Measurements from ENCODE around the gene ZBTB46. TPM values are rescaled to one million over a fixed set of nuclear protein-coding genes. Genes with fewer than 3 reads are reported as not detected.

The ZBTB46 gene
- total RNA-seq, 1 experiment from 2014 or later: 10.7 TPM

DNA sequence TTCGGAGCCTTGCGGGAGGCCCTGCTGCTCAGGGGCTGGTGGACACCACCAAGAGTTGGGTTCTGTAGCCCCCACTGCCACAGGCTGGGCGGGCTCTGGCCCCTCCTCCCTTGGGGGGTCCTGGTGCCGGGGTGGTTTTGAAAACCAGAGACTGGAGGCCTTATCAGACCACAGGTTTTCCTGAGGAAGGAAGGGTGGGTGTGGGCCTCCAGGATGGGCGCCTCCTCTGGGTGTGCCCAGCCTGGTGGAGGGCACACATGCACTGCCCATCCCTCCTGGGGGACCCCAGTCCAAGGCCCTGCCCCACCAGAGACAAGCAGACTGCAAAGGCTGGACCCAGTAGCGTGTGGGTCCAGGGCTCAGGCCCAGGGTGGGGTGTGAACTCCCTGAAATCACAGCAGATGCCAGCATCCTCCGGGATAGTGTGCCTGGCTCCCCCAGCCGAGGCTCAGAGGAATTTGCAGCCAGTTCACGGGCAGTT, 13.5 kb upstream of the ZBTB46 start (continued):
- TF ChIP-seq, protein P1, sequence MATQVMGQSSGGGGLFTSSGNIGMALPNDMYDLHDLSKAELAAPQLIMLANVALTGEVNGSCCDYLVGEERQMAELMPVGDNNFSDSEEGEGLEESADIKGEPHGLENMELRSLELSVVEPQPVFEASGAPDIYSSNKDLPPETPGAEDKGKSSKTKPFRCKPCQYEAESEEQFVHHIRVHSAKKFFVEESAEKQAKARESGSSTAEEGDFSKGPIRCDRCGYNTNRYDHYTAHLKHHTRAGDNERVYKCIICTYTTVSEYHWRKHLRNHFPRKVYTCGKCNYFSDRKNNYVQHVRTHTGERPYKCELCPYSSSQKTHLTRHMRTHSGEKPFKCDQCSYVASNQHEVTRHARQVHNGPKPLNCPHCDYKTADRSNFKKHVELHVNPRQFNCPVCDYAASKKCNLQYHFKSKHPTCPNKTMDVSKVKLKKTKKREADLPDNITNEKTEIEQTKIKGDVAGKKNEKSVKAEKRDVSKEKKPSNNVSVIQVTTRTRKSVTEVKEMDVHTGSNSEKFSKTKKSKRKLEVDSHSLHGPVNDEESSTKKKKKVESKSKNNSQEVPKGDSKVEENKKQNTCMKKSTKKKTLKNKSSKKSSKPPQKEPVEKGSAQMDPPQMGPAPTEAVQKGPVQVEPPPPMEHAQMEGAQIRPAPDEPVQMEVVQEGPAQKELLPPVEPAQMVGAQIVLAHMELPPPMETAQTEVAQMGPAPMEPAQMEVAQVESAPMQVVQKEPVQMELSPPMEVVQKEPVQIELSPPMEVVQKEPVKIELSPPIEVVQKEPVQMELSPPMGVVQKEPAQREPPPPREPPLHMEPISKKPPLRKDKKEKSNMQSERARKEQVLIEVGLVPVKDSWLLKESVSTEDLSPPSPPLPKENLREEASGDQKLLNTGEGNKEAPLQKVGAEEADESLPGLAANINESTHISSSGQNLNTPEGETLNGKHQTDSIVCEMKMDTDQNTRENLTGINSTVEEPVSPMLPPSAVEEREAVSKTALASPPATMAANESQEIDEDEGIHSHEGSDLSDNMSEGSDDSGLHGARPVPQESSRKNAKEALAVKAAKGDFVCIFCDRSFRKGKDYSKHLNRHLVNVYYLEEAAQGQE (IDR thresholded peaks at IDR 0.05; ENCODE audit: low read depth): no peak
- TF ChIP-seq, protein P2, sequence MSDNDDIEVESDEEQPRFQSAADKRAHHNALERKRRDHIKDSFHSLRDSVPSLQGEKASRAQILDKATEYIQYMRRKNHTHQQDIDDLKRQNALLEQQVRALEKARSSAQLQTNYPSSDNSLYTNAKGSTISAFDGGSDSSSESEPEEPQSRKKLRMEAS (IDR thresholded peaks at IDR 0.05): no peak
- TF ChIP-seq CBX3 (IDR thresholded peaks at IDR 0.05; ENCODE audit: low read depth): no peak
- TF ChIP-seq ZFX (IDR thresholded peaks at IDR 0.05): no peak
- TF ChIP-seq EZH2 (IDR thresholded peaks at IDR 0.05): no peak
- no peak for TF ChIP-seq CTCF (IDR thresholded peaks at IDR 0.05 in 2 of 3, conservative IDR thresholded peaks at IDR 0.05 in 1 of 3; ENCODE audit: borderline replicate concordance in 1 of 3, insufficient read depth in 1 of 3, low read depth in 2 of 3, low read length in 2 of 3)
- no peak for TF ChIP-seq EGR1 (IDR thresholded peaks at IDR 0.05; ENCODE audit: low read depth)
- no peak for TF ChIP-seq YY1 (IDR thresholded peaks at IDR 0.05; ENCODE audit: extremely low read depth, insufficient replicate concordance, low read depth, low read length)
- TF ChIP-seq POLR2A (IDR thresholded peaks at IDR 0.05; ENCODE audit: borderline replicate concordance, extremely low read depth, insufficient read depth, insufficient read length): no peak

DNA sequence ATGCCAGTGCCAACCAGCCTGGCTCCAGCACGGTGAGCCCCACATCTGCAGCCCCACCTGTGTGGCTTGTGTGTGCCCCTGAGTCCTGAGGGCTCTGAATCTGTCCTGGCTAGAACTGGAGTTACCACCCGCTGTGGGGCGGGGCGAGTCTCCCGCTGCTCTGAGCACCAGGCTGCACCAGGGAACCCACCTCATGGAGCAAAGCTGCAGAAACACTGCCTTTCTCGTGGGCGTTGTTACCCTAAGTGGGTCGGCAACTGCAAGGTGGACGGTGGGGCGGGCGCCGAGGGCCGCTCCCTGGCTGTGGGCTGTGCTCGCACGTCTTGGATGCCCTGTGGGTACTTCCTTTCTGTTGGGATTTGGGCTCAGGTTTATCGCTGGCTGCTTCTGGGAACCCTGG, 12.7 kb upstream of the ZBTB46 start:
- H4K20me1 ChIP-seq (ENCODE audit: insufficient read depth): no peaks in the 10 kb centered on the region
- H3K9me2 ChIP-seq (ENCODE audit: insufficient read depth): no peaks in the 10 kb centered on the region
- ATAC-seq: no peak
- ChIA-PET RAD21 (ENCODE audit: low non-redundant PET in 1 of 2, low total read pairs in 2 of 2, uncharacterized antibody in 2 of 2, unreplicated experiment in 2 of 2) (no interaction called here), POLR2A (no interaction called here), CTCF (no interaction called here)
- no peak overlapping the region for H2AFZ ChIP-seq (ENCODE audit: low read depth, low read length, poor library complexity, severe bottlenecking)
- no peak for DNase-seq (ENCODE audit: low read depth, low spot score)
- H3K27me3 ChIP-seq (ENCODE audit: insufficient read depth, low read length): no peaks in the 10 kb centered on the region
- intact Hi-C loops (cut with micrococcal nuclease): no loop called here
- no peak overlapping the region for H3K27ac ChIP-seq (ENCODE audit: low read depth, low read length)
- H3K79me2 ChIP-seq (ENCODE audit: insufficient read depth, low read length): no peaks in the 10 kb centered on the region
- H3K4me2 ChIP-seq (ENCODE audit: low read length): peak overlapping the region; percentile 2; the same call in 1 of the 2 replicates
- no peak overlapping the region for H3K4me3 ChIP-seq (replicated peaks in 1 of 2; ENCODE audit: low read depth in 1 of 2, low read length in 2 of 2)
- no peaks in the 10 kb centered on the region for H3K36me3 ChIP-seq (ENCODE audit: control insufficient read depth in 1 of 2, insufficient read depth in 2 of 2, low read length in 2 of 2)
- H3K4me1 ChIP-seq (ENCODE audit: control insufficient read depth in 1 of 2, insufficient read depth in 2 of 2, low read length in 2 of 2): peaks cover 23 to 28% of the 10 kb centered on the region in 2 experiments
- BruUV-seq (replicated peaks): no TSS peak
- H3K9ac ChIP-seq (ENCODE audit: low read length): no peak overlapping the region
- H3K9me3 ChIP-seq (ENCODE audit: control insufficient read depth in 1 of 2, insufficient read depth in 1 of 2, low read depth in 1 of 2, low read length in 2 of 2): no peaks in the 10 kb centered on the region
- TF ChIP-seq FOSL1 (IDR thresholded peaks at IDR 0.05; ENCODE audit: low read depth) (no peak), RAD21 (IDR thresholded peaks at IDR 0.05; ENCODE audit: low read depth) (no peak), EZH2phosphoT487 (IDR thresholded peaks at IDR 0.05; ENCODE audit: borderline replicate concordance) (no peak), ZNF274 (IDR thresholded peaks at IDR 0.05; ENCODE audit: low read depth, low read length) (no peak), CEBPB (IDR thresholded peaks at IDR 0.05; ENCODE audit: low read depth) (no peak), SP1 (IDR thresholded peaks at IDR 0.05; ENCODE audit: low read depth) (no peak), SRF (IDR thresholded peaks at IDR 0.05; ENCODE audit: low read depth) (no peak), ELF1 (IDR thresholded peaks at IDR 0.05; ENCODE audit: borderline replicate concordance, low read depth) (no peak), EGR1 (IDR thresholded peaks at IDR 0.05; ENCODE audit: low read depth) (no peak), JUND (IDR thresholded peaks at IDR 0.05) (no peak)
- TF ChIP-seq, protein P1 (IDR thresholded peaks at IDR 0.05; ENCODE audit: low read depth): no peak

Data from HCT116 (cell line).